ENCODE measurements around the gene GEMIN4. TPM values are rescaled to one million over a fixed set of nuclear protein-coding genes. Genes with fewer than 3 reads are reported as not detected.

Gene GEMIN4
- total RNA-seq, 6 donors from 2014 or later = 17.6 to 79.6 (median 21.5) TPM

- peaks cover under 1 to 22% (median 9%) of the 10 kb centered on the region in 4 donors for H3K4me1 ChIP-seq
- TF ChIP-seq EP300 (IDR thresholded peaks at IDR 0.05) = no peak
- TF ChIP-seq POLR2AphosphoS5 (IDR thresholded peaks at IDR 0.05) = no peak
- TF ChIP-seq CTCF (IDR thresholded peaks at IDR 0.05) = no peak
- TF ChIP-seq POLR2A (IDR thresholded peaks at IDR 0.05) = no peak
- DNase-seq (no peak), ATAC-seq (ENCODE audit: low FRiP score in 2 of 2) (no peak)
- no peaks in the 10 kb centered on the region for H3K27me3 ChIP-seq
- peaks cover 0 to 43% (median 27%) of the 10 kb centered on the region in 4 donors for H3K36me3 ChIP-seq
- WGBS, 2 donors = 60 to 86% methylated on average over 1 of the region's 1 CpG
- no peak overlapping the region for H3K4me3 ChIP-seq
- H3K27ac ChIP-seq = no peak overlapping the region
- H3K9me3 ChIP-seq = no peaks in the 10 kb centered on the region
These were observed 47.1 kb downstream of the GEMIN4 start for GRCh38 chr17:705011-705410.

- TF ChIP-seq CTCF (IDR thresholded peaks at IDR 0.05) (no peak), EP300 (IDR thresholded peaks at IDR 0.05) (peak in 1 of 4 donors; percentile 30)
- Histone ChIP-seq H3K4me1 (peaks cover 8 to 29% (median 16%) of the 10 kb centered on the region in 4 donors), H3K4me3 (no peak overlapping the region), H3K36me3 (peaks cover 0 to 35% (median 21%) of the 10 kb centered on the region in 4 donors), H3K9me3 (no peaks in the 10 kb centered on the region), H3K27me3 (no peaks in the 10 kb centered on the region), H3K27ac (no peak overlapping the region)
- 64 to 65% methylated on average over 4 of the region's 4 CpGs for WGBS, 2 donors
- DNase-seq (peak in 1 of 2 donors; percentile 72), ATAC-seq (ENCODE audit: low FRiP score in 2 of 2) (peak in 1 of 2 donors; percentile 53)
These were observed 47.8 kb downstream of the GEMIN4 start for GRCh38 chr17:704111-704864.

- peaks cover 9 to 38% (median 21%) of the 10 kb centered on the region in 4 donors for H3K4me1 ChIP-seq
- no peaks in the 10 kb centered on the region for H3K9me3 ChIP-seq
- peaks cover 0 to 28% (median 11%) of the 10 kb centered on the region in 4 donors for H3K36me3 ChIP-seq
- H3K4me3 ChIP-seq = no peak overlapping the region
- H3K27ac ChIP-seq = no peak overlapping the region
- ATAC-seq (ENCODE audit: low FRiP score in 2 of 2) (no peak), DNase-seq (no peak)
- WGBS, 2 donors = 75 to 77% methylated on average over 12 of the region's 12 CpGs
- TF ChIP-seq POLR2AphosphoS5 (IDR thresholded peaks at IDR 0.05) (no peak), POLR2A (IDR thresholded peaks at IDR 0.05) (no peak), EP300 (IDR thresholded peaks at IDR 0.05) (no peak), CTCF (IDR thresholded peaks at IDR 0.05) (no peak)
- no peaks in the 10 kb centered on the region for H3K27me3 ChIP-seq
These were observed 48.8 kb downstream of the GEMIN4 start for GRCh38 chr17:703081-703875.

- H3K36me3 ChIP-seq = peaks cover 6 to 38% (median 23%) of the 10 kb centered on the region in 4 donors
- DNase-seq = no peak
- no peak overlapping the region for H3K27ac ChIP-seq
- WGBS, 2 donors = 87 to 100% methylated on average over 1 of the region's 1 CpG
- H3K4me3 ChIP-seq = no peak overlapping the region
- ATAC-seq (ENCODE audit: low FRiP score in 2 of 2) = peak in 1 of 2 donors; percentile 66
- peaks cover 9 to 38% (median 21%) of the 10 kb centered on the region in 4 donors for H3K4me1 ChIP-seq
- H3K9me3 ChIP-seq = no peaks in the 10 kb centered on the region
- TF ChIP-seq POLR2AphosphoS5 (IDR thresholded peaks at IDR 0.05) = no peak
- TF ChIP-seq CTCF (IDR thresholded peaks at IDR 0.05) = peak; percentile 46 to 76 (median 66)
- H3K27me3 ChIP-seq = no peaks in the 10 kb centered on the region
These were observed 51.5 kb downstream of the GEMIN4 start for GRCh38 chr17:700504-701094.
